Mammary epithelial cell (primary cell): ENCODE data around the gene NLGN2.

ENCODE experiments used
- CTCF ChIP-seq, 2 donors: IDR thresholded peaks in 1 of 2; conservative IDR thresholded peaks in 1 of 2; 2 replicates each; pipeline ENCODE4 v1.5.1; 2011 to 2012; ENCODE audit warnings: inconsistent platforms in 2 of 2, low read length in 2 of 2, mild to moderate bottlenecking in 2 of 2, control low read depth in 1 of 2, low read depth in 1 of 2; ENCODE audit not compliant: insufficient read depth in 1 of 2; ENCODE audit errors: extremely low read depth in 1 of 2
- EZH2 ChIP-seq: IDR thresholded peaks from 2 replicates; pipeline ENCODE4 v1.6.1; 2012; ENCODE audit warnings: low read length, inconsistent platforms, borderline replicate concordance

GRCh38 chr17:7442142-7442541 lies 34.5 kb downstream of the NLGN2 start:
- TF ChIP-seq CTCF (conservative IDR thresholded peaks at IDR 0.05 in 1 of 2, IDR thresholded peaks at IDR 0.05 in 1 of 2; ENCODE audit: extremely low read depth in 1 of 2, insufficient read depth in 1 of 2, low read depth in 1 of 2, low read length in 2 of 2) (no peak), EZH2 (no peak)
